B cell (primary cell): ENCODE results near the gene ADD3.

Experiments used
- CTCF ChIP-seq: fragments of 200-600 bp; IDR thresholded peaks from one replicate; pipeline ENCODE4 v1.8.0; 2022; ENCODE audit warnings: antibody characterized with exemption, mild to moderate bottlenecking
- EZH2 ChIP-seq: IDR thresholded peaks from 2 replicates; pipeline ENCODE4 v1.6.1; 2012; ENCODE audit warnings: borderline replicate concordance, low read depth, mild to moderate bottlenecking, moderate library complexity, low read length; ENCODE audit not compliant: insufficient read depth, poor library complexity, severe bottlenecking

- TF ChIP-seq CTCF: no peak
- no peak for TF ChIP-seq EZH2
These were observed 34.4 kb downstream of the ADD3 start for GRCh38 chr10:110042181-110042580.
